SW480 (cell line): ENCODE measurements around the gene HTRA1.

Source experiments
- DNase-seq: peaks from one replicate; pipeline ENCODE4 v3.0.0-alpha.2; 2016; ENCODE audit warnings: low spot score

HTRA1 gene

DNA sequence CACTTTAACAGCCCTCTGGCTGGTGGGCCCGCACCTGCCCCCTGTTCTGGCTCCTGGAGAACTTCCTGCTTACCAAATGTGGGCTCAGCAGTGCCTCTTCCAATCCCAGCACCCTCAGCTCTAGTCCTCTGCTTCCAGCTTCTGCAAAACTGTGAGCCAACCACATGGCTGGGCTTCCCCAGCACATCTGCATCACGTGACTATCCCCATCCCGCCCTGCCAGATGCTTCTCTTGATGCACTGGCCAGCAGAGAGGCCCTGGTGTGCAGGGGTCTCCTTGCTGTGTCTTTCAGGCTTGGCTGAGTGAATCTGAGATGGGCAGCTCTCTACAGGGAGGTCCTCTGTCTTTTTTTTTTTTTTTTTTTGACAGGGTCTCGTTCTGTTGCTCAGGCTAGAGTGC lies 55.4 kb downstream of the HTRA1 start:
- DNase-seq = no peak

DNA sequence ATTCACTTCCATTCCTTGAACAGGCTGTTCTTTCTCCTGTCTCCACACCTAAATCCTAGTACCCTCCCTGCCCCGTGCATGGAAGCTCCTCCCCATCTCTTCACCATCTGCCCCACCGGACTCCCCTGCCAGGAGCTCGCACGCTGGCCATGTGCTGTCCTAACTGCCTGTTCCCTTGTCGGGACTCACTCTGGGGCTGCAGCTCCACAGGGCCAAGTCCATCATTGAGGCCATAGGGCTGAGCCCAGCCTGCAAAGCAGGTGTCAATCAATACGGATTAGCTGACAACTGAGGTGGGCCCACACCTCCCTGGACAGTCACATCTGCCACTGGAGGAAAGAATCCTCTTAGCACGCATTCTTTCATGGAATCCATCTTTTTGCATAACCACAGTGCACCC lies 57.8 kb downstream of the HTRA1 start:
- no peak for DNase-seq

DNA sequence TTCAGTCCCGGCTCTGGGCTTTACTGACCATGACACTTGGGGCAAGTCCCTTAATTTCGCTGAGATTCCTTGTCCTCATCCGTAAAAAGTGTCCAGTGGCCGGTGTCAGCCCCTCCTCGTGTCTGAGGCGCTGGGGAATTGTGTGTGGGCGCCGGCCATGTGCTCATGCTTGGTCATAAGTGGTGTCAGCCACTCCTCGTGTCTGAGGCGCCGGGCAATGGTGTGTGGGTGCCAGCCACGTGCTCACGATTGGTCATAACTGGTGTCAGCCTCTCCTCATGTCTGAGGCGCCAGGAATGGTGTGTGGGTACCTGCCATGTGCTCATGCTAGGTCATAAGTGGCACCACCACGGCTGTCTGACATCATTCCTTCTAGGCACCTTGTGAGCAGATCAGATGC lies 58.5 kb downstream of the HTRA1 start:
- DNase-seq = no peak

- DNase-seq = no peak
These were observed 59.7 kb downstream of the HTRA1 start for GRCh38 chr10:122521011-122521410.

DNA sequence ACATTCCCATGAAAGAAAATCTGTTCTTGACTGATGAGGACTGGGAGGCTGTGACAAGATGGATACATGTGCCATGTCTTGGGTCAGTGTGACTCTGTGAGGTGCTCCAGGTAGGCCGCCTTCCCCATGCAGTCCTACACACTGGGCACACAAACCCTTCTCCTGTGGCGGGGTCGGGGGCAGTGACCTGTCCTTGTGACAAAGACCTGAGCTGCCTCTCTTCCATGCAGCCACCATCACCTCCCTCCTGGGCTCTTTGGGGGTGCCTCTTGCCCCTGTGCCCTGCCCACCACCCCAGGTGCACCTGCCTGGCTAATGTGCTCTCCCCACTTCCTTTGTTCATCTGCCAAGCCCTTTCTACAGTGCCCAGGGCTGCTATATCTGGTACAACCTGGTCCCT lies 63.5 kb downstream of the HTRA1 start:
- DNase-seq = no peak

- no peak for DNase-seq
These were observed 64.4 kb downstream of the HTRA1 start for GRCh38 chr10:122525788-122526187.

- DNase-seq = no peak
These were observed 65.5 kb downstream of the HTRA1 start for GRCh38 chr10:122526892-122527291.

DNA sequence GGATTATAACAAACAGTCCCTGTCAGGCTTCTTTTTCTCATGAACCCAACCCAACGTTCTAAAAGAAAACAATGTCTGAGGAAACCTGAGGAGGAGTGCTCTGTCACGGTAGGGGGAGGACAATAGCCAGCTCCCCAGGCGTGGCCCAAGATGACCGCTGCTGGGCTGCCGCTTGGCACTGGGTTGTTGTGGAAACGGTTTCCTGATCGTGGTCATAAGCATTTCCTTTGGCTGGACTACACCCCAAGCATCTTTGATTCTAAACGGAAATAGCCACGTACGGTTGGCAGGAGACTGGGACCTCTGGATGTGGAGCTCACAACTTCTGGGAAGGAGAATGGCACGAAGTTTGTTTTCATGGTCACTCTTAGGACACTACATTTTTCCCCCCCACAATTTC lies 68.8 kb downstream of the HTRA1 start:
- no peak for DNase-seq

DNA sequence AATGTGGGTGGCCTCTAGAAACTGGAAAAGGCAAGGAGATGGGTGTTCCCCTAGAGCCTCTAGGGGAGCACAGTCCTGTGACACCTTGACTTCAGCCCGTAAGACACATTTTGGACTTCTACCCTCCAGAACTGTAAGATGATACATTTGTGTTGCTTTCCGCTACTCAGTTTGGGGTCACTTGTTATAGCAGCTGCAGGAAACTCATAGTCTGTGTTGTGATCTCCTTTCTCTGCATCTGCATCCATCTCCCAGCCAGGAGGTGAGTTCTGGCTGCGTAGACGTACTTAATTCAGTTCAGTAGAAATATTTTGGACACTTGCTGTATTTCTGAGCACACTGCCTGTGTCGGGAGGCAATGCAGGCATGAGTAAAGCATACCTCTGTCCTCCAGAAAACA lies 69.9 kb downstream of the HTRA1 start:
- no peak for DNase-seq

DNA sequence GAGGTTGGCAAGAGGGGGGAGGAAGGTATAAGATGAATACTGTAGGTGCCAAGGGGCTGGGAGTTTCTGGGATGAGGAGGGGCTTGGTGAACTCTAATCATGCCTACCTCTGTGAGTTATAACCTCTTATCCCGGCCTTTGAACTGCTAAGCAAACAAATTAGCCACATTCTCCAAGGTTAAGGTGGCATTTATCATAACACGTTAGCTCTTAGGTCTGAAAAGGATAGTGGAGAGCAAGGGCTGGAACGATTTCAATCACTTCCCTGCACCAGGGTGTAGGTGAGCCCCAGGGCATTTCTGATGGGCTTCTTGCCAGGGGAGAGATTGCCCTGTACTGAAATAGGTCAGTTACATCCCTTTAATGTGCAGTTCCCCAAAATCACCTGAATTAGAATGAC lies 70.6 kb downstream of the HTRA1 start:
- DNase-seq = no peak

DNA sequence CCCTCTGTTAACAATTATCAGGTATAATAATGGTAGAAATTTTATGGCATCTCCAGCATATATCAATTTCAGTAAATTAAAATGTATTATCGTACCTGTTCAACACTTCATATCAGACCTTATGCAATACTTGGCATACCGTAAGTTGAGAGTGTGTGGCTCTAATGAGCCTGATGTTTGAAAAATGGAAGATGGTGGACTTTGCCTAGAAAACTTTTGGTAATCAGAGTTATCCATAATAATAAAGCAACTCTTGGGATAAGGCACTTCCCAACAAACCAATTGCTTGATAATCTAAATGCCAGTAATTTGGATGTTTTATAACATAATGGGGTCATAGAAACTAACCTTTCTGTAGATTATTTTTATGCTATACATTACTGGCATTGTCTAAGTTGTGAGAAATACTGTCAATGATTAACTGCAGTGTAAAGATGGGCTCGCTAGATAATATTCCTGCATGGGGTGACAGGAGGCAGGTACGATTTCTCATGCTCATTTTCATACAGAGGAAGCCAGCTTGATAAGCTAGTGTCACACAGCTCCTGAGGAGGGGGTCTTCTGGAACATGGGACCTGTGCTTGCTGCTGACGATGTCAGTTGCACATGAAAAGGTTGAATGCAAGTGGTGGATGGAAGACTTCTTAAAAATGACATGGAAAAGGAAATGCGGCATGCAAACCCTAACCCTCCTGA lies 71.4 kb downstream of the HTRA1 start:
- no peak for DNase-seq

- DNase-seq = no peak
These were observed 76.2 kb downstream of the HTRA1 start for GRCh38 chr10:122537545-122537944.

- no peak for DNase-seq
These were observed 80.2 kb downstream of the HTRA1 start for GRCh38 chr10:122541541-122542002.

DNA sequence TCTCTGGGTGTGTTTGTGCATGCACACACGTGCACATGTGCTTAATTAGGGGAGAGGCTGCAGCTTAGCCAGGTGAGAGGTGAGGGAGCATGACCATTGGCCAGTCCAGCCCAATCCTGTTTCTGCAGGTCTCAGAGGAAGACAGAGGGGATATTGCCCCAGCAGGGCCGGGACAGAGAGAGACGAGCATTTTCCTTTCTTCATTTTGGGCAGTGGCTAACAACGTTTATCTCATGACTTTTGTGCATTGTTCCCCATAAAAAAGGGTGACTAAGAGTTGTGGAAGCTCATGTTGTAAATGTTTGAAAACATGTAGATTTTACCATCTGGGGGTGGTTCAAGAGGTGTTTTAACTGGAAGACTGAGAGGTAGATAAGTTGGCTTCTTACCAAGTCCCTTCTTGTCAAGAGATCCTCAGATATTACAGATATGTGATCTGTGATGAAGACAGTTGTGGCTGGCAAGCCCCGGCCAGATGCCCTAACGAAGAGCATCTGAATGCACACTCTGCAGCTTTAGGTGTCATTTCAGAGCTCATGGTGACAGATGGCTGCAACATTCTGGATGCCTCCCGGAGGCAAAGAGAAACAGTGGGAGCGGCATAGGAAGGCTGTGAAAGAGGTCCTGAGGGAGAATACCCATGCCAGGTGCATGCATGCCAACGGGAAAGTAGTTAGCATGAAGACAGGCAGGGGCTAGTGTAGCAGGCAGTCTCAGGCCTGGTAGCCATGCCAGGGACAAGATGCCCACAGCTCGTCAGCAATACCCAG lies 82.5 kb downstream of the HTRA1 start:
- no peak for DNase-seq

GRCh38 chr10:122544493-122544892 lies 83.1 kb downstream of the HTRA1 start:
- DNase-seq = no peak

DNA sequence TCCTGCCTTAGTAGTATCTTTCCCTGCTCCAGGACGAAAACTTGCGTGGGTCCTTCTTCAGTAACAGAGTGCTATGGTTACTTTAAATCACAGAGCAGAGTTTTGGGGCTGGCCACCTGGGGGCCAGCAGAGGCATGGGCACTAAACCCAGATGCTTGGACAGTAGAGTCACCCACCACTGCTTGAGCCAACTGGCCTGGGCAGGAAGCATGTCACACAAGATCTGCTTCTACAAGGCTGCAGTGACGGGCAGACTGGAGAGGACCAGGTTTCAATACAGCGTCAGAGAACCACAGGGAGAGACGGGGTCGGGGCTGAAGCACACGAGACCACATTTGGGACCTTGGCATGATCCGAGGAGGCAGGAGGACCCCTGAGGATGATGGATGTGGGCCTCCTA lies 84.9 kb downstream of the HTRA1 start:
- no peak for DNase-seq

GRCh38 chr10:122548407-122549085 lies 87.2 kb downstream of the HTRA1 start:
- no peak for DNase-seq

DNA sequence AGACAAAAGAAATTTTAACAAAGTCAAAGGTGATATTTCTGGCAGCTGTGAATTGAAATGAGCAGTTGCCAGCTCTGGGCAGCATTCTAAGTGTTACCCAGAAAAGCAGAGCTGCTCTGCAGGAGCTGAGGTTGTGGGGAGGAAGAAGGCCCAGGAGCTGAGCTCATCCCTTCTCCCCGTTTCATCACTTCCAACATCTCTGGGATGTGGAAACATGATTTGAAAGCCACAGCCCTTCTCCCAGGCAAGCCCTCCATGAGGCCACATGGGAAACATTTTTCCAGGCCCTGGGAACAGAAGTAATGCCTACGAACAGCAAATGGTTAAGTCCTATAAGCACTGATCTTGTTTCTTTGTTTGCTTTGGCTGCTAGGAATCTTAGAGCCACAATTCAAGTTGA lies 88.3 kb downstream of the HTRA1 start:
- DNase-seq = no peak

GRCh38 chr10:122550427-122550826 lies 89.1 kb downstream of the HTRA1 start:
- DNase-seq = no peak

- no peak for DNase-seq
These were observed 89.6 kb downstream of the HTRA1 start for GRCh38 chr10:122550983-122551382.

- DNase-seq = no peak
These were observed 90.1 kb downstream of the HTRA1 start for GRCh38 chr10:122551450-122551849.

GRCh38 chr10:122553341-122553740 lies 92.0 kb downstream of the HTRA1 start:
- DNase-seq = no peak
